ENCODE data around the gene CFAP46. TPM values are rescaled to one million over a fixed set of nuclear protein-coding genes. Genes with fewer than 3 reads are reported as not detected.

CFAP46 gene
- total and polyA plus RNA-seq, 2 of the 4 experiments (the other 2 are of a cell fraction) = 1.3 to 1.8 TPM

GRCh38 chr10:132955479-132955878 lies 13.1 kb upstream of the CFAP46 start:
- no TSS peak for BruUV-seq (replicated peaks)
- in situ Hi-C loops (cut with MboI; ENCODE audit: low sequenced_read_pairs) (no loop called here), intact Hi-C loops (cut with micrococcal nuclease) (no loop called here), dilution Hi-C loops (cut with HindIII; ENCODE audit: low sequenced_read_pairs, unreplicated experiment) (no loop called here)
- no peak overlapping the region for H2BK5ac ChIP-seq (ENCODE audit: low read depth, low read length, poor library complexity, severe bottlenecking)
- H4K5ac ChIP-seq (ENCODE audit: low read depth, low read length) = no peak overlapping the region
- ATAC-seq (ENCODE audit: low read depth) (no peak), DNase-seq (no peak)
- no peak overlapping the region for H2BK15ac ChIP-seq (ENCODE audit: low read depth, low read length)
- peaks cover 34% of the 10 kb centered on the region for H3K27me3 ChIP-seq (ENCODE audit: control insufficient read depth, insufficient read depth, low read length)
- ChIA-PET CTCF (no interaction called here), POLR2A (ENCODE audit: unreplicated experiment) (no interaction called here)
- no peak overlapping the region for H2AK9ac ChIP-seq (replicated peaks; ENCODE audit: low read depth, low read length, poor library complexity)
- no peak overlapping the region for H3K14ac ChIP-seq (replicated peaks; ENCODE audit: low read depth, low read length)
- WGBS, 2 experiments (ENCODE audit: extremely low coverage in 2 of 2, insufficient read length in 1 of 2) = 87% methylated on average over 6 of the region's 11 CpGs; no CpG with 5 or more reads in 1 of the 2 experiments
- no peak overlapping the region for H2AK5ac ChIP-seq (ENCODE audit: low read depth, low read length)
- no peak overlapping the region for H2AFZ ChIP-seq (replicated peaks; ENCODE audit: low read length, poor library complexity)
- no peak overlapping the region for H3K9ac ChIP-seq (ENCODE audit: low read depth, low read length)
- H3K4me3 ChIP-seq (ENCODE audit: insufficient read depth, low read depth, low read length) = no peak overlapping the region
- no peak overlapping the region for H3K18ac ChIP-seq (ENCODE audit: low read depth, low read length)
- no peak overlapping the region for H3K27ac ChIP-seq (ENCODE audit: insufficient read depth, low read length)
- no peaks in the 10 kb centered on the region for H4K20me1 ChIP-seq (ENCODE audit: insufficient read depth, low read length)
- H4K91ac ChIP-seq (ENCODE audit: insufficient read depth, low read depth, low read length) = no peak overlapping the region
- H3K23ac ChIP-seq (ENCODE audit: low read depth, low read length) = no peak overlapping the region
- no peak overlapping the region for H3K4me2 ChIP-seq (ENCODE audit: low read depth, low read length)
- no peaks in the 10 kb centered on the region for H3K79me1 ChIP-seq (ENCODE audit: low read depth in 1 of 2, low read length in 2 of 2)
- no peak overlapping the region for H2BK120ac ChIP-seq (ENCODE audit: low read depth, low read length)
- no peak overlapping the region for H2BK20ac ChIP-seq (ENCODE audit: low read depth, low read length)
- H3K56ac ChIP-seq (ENCODE audit: extremely low read depth, insufficient read depth, low read length) = no peak overlapping the region
- H3K9me3 ChIP-seq (ENCODE audit: control insufficient read depth, insufficient read depth, low read length) = no peaks in the 10 kb centered on the region
- no peaks in the 10 kb centered on the region for H3K9me1 ChIP-seq (ENCODE audit: insufficient read depth, low read length)
- H4K8ac ChIP-seq (ENCODE audit: low read depth in 2 of 2, low read length in 2 of 2) = no peak overlapping the region
- no peak overlapping the region for H3K4ac ChIP-seq (ENCODE audit: low read depth, low read length)
- H3K36me3 ChIP-seq (ENCODE audit: control insufficient read depth, insufficient read depth, low read length) = no peaks in the 10 kb centered on the region
- H3K4me1 ChIP-seq (ENCODE audit: control insufficient read depth, insufficient read depth, low read length) = no peaks in the 10 kb centered on the region
- TF ChIP-seq RCOR1 (IDR thresholded peaks at IDR 0.05; ENCODE audit: insufficient replicate concordance, low read length) = no peak
- TF ChIP-seq MAZ (IDR thresholded peaks at IDR 0.05; ENCODE audit: borderline replicate concordance, low read depth, low read length) = no peak
- no peak for TF ChIP-seq MXI1 (IDR thresholded peaks at IDR 0.05; ENCODE audit: borderline replicate concordance, low read depth, low read length)
- TF ChIP-seq, protein P1, sequence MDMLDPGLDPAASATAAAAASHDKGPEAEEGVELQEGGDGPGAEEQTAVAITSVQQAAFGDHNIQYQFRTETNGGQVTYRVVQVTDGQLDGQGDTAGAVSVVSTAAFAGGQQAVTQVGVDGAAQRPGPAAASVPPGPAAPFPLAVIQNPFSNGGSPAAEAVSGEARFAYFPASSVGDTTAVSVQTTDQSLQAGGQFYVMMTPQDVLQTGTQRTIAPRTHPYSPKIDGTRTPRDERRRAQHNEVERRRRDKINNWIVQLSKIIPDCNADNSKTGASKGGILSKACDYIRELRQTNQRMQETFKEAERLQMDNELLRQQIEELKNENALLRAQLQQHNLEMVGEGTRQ (IDR thresholded peaks at IDR 0.05; ENCODE audit: low read depth, low read length) = no peak
- no peak for TF ChIP-seq POLR2A (IDR thresholded peaks at IDR 0.05; ENCODE audit: low read depth, low read length)
- no peak for TF ChIP-seq NFE2L2 (IDR thresholded peaks at IDR 0.05; ENCODE audit: low read depth, low read length)
- no peak for TF ChIP-seq RAD21 (IDR thresholded peaks at IDR 0.05; ENCODE audit: low read length)
- TF ChIP-seq, protein P2, sequence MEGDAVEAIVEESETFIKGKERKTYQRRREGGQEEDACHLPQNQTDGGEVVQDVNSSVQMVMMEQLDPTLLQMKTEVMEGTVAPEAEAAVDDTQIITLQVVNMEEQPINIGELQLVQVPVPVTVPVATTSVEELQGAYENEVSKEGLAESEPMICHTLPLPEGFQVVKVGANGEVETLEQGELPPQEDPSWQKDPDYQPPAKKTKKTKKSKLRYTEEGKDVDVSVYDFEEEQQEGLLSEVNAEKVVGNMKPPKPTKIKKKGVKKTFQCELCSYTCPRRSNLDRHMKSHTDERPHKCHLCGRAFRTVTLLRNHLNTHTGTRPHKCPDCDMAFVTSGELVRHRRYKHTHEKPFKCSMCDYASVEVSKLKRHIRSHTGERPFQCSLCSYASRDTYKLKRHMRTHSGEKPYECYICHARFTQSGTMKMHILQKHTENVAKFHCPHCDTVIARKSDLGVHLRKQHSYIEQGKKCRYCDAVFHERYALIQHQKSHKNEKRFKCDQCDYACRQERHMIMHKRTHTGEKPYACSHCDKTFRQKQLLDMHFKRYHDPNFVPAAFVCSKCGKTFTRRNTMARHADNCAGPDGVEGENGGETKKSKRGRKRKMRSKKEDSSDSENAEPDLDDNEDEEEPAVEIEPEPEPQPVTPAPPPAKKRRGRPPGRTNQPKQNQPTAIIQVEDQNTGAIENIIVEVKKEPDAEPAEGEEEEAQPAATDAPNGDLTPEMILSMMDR (conservative IDR thresholded peaks at IDR 0.05; ENCODE audit: low read depth, low read length) = no peak
- no peak for TF ChIP-seq CHD1 (IDR thresholded peaks at IDR 0.05; ENCODE audit: low read depth, low read length)
